ENCODE results near the gene ADAM12. TPM values are rescaled to one million over a fixed set of nuclear protein-coding genes. Genes with fewer than 3 reads are reported as not detected.
"Not testable (repeated sequence)": the region's sequence is repeated elsewhere in the genome, so short reads cannot be mapped to it uniquely, and the experiment has no call there.

ADAM12 gene
- total RNA-seq, 1 donor from 2014 or later = 0.35 TPM

DNA sequence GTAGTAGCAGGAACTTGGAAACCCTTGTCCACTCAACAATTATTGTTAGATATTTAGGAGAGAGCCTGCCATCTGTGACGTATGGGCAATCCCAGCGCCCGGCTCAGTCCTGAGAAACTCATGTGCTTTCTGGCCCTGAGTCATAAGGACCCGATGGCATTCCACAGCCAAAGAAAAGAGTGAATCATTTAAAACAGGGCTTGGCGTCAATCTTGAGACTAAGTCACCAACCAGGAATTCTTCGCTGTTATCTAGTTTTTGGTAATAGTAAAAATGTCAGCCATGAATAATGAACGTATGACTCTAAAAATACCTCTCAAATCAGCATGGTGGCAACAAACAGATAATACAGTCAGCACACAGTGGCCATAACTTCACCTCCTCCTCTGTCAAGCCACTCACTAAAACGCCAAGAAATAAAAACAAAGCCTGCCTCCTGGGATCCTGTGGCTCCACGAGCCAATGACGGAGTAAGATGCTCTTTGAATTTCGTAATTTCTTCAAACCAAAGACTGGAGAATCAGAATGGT, 140.8 kb downstream of the ADAM12 start:
- intact Hi-C loops (cut with micrococcal nuclease) = no loop called here
- peak; percentile 78 for ATAC-seq
- peak; percentile 65 for DNase-seq

DNA sequence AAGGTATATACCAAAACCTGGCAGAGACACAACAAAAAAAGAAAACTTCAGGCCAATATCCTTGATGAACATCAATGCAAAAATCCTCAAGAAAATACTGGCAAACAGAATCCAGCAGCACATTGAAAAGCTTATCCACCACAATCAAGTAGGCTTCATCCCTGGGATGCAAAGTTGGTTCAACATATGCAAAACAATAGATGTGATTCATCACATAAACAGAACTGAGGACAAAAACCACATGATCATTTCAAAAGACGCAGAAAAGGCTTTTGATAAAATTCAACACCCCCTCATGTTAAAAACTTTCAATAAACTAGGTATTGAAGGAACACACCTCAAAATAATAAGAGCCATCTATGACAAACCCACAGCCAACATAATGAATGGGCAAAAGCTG, 141.9 kb downstream of the ADAM12 start:
- ATAC-seq; DNase-seq; intact Hi-C loops (cut with micrococcal nuclease): not testable (repeated sequence)

DNA sequence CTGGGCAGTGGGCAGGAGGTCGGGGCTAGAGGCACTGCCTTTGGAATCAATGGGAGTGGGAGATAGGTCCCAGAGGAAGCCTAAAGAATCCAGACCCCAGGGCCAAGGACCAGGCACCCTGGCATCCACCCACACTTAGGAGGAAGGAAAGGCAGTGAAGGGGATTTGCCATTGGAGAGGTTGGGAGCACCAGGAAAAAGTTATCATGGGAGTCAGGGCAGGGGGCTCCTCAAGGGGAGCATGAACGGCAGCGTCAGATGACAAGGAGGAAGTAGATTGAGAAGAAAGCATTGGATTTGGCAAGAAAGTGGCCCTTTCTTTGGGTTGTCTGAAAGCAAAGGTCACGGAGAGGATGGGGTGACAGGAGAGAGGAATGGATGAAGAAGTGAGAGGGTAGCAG, 142.8 kb downstream of the ADAM12 start:
- DNase-seq = no peak
- ATAC-seq = no peak
- intact Hi-C loops (cut with micrococcal nuclease) = no loop called here

DNA sequence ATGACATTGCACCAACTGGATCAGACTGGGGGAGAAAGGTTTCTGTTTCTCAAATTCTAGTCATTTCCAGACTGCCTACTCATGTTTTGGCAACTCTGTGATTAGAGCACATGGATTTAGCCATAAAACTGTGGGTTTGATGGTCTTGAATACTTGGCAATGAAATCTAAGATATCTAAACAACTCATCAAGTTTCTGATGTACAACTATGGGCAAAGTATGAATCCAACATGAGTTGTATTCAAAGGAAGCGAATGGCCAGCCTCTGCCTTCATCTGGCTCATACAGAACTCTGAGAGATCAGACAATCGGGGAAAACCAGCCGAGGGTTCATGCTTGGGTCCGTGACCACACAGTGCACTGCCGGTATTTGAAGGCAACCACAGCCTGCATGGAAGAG, 144.3 kb downstream of the ADAM12 start:
- ATAC-seq (no peak), DNase-seq (no peak)
- intact Hi-C loops (cut with micrococcal nuclease) = no loop called here

DNA sequence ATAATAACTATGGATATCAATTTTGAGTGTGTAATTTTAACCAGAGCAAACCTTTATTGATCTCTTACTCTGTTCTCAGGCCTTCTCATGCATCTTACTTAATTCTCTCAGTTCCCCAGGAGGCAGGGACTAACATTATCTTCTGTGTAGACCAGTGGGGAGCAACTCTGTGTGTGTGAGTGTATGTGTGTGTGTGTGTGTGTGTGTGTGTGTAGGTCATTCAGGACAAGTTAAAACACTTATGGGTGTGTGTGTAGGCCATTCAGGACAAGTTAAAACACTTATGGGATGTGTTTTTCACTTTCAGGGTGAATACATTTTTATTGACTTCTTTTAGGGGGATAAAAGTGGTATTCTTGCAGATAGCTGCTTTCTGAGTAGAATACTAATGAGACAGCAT, 145.0 kb downstream of the ADAM12 start:
- no peak for ATAC-seq
- no peak for DNase-seq
- intact Hi-C loops (cut with micrococcal nuclease) = no loop called here

DNA sequence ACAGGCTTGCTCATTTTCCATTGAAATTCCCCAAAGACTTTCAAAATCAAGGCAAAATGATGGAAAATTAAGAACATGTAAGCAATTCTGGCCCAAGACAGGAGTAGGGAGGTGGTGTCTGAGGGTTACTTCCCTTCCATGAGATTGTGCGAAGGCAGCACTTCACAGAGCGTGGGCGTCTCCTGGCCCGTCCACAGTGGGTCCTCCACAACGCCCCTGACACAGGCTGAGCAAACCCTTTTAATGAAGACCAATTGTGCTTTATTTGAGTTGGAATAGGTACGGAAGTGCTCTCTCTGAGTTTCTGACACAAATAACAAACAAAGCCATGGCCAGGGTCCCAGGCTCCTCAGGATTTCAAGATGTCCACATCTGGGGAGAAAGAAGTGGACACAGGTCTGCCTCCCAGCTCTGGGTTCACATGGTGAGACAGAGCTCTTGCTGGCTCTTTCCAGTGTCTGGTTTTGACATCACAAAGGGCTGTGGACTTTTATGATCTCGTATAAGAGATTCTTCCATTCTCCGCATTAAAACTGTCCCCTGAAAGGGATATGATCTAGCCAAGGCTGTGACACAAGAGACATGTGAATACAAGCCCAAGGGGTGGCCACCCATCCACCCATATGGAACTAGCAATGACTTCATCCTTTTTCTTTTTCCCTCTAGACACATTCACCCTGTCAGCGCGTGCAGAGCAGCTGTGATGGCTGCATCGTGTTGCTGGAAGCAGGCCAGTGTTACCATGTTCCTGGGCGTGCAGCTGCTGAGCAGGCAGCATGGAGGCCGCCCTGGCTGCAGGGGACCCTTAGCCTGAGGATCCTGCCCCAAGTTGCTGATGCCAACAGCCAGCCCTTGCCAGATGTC, 145.6 kb downstream of the ADAM12 start:
- peak; percentile 79 for ATAC-seq
- intact Hi-C loops (cut with micrococcal nuclease) = no loop called here

DNA sequence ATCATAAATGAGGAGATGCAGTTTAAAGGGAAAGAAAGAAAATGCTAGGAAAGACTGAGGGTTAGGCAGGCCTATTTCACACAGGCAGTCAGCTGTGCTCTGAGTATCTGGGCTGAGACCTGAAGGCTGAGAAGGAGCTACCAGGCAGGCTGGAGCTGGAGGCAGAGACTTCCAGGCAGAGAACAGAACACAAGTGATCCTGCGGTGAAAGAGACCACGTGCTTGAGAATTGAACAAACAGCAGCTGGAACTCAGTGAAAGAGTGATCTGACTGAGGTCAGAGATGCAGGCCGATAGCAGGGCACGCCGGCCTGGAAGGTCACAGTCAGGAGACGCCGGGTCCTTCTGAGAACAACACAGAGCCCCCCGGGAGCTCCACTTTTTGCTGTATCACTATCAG, 147.8 kb downstream of the ADAM12 start:
- ATAC-seq (peak; percentile 34), DNase-seq (no peak)
- intact Hi-C loops (cut with micrococcal nuclease) = no loop called here

More for the DNA sequence above, 145.6 kb downstream of the ADAM12 start:
- peak; percentile 80 for DNase-seq

DNA sequence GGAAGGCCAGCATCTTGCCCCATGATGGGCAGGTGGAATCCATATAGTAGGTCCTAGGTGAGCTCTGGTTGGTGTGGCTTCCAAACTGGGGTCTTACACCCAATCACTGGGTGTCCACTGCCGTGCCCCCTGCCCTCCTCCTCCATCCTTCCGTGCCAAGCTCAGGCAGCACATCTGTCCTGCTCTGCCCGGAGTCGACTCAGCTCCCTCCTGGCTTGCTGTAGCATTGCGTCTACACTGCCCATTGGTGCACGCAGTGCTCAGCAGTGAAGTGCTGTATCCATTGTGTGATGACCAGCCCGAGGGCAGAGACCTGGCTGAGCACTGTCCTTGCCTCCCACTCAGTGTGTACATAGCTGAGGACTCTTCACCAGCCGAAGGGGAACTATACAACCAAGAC, 148.4 kb downstream of the ADAM12 start:
- intact Hi-C loops (cut with micrococcal nuclease) = no loop called here
- ATAC-seq (no peak), DNase-seq (no peak)

DNA sequence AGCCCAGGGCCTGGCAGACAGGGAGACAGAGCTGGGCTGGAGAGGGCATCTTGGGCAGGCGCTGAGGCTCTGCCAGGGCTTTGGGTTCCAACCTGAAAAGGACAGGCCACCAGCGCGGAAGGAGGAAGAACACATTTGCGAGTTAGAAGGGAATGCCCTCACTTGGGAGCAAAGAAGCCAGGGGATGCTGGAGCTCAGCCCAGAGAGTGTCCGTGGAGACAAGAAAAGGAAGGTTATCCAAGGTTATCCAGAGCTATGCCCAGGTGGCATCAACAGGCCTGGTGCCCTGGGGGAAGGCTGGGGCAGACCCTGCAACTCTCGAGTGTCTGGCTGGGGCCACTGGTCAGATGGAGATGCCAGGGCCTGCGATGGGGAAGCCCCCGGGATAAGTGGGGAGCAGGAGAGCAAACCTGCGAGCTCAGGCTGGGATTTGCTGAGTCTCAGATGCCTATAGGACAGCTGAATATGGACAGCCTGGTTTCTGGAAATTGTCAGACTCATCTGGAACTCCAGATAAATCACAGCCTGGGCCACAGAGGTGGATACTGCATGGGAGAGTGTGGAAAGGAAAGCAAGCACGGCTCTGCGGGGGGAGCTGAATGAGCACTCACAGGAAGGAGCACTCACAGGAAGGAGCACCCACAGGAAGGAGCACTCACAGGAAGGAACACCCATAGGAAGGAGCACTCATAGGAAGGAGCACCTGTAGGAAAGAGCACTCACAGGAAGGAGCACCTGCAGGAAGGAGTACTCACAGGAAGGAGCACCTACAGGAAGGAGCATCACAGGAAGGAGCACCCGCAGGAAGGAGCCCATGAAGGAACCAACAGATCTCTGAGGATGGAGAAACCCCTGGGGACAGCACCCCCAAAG, 152.1 kb downstream of the ADAM12 start:
- no peak for DNase-seq
- intact Hi-C loops (cut with micrococcal nuclease) = no loop called here
- ATAC-seq = no peak

DNA sequence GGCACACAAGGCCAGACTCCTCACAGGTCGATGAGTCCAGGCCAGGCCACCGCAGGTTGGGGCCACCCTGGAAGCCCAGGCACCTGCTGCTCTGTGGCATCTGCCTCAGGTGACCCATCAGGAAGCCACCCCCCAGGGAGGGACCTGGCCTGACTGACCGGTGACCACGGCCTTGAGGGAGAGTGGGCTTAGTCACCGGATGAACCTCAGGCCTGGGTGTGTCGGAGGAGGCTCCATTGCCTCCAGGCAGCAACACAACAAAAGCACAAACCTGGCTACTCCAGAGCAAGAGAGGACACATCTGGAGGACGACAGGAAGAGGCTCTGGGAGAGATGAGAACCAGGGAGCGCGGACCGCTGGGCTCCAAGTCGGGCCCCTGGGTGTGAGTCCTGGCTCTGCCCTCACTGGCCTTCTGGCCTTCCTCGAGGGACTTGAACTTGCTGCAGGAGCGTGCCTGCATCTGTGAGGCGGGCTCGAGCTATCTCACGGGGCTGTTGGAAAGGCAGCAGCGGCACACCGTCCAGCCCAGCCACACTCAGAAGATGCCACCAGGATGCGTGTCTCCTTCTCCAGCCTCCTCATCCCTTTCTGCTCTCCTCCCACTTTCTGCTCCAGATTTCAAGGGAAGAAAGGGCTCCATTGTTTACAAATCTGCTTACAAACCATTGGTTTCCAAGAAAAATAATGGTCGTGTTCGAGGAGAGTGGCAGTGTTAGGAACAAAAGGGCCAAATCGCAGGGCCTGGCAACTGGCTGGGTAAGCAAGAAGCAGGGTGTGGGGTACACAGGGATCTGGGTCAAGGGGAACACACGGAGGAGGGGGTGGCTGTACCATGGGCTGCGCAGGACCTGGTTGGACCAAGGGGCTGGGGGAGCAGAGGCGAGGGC, 152.9 kb downstream of the ADAM12 start:
- ATAC-seq = peak; percentile 30
- intact Hi-C loops (cut with micrococcal nuclease) = no loop called here
- DNase-seq = no peak

DNA sequence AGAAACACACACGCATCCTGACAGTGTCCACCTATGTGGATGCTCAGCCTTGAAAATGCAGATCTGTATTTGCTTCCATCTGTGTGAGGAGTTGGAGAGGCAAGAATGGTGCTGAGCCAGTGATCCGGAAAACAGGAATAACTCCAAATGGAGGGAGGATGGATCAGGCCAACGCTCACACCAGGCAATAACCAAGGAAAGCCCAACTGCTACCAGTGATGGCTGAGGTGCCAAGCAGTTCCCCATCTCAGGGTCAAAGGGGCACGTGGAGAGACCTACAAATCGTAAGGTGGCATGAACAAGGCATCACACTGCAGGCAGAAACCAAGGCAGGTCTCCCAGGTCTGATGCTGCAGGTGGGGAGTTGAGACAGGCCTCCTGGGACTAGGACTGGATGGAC, 153.6 kb downstream of the ADAM12 start:
- intact Hi-C loops (cut with micrococcal nuclease) = no loop called here
- DNase-seq (no peak), ATAC-seq (no peak)

DNA sequence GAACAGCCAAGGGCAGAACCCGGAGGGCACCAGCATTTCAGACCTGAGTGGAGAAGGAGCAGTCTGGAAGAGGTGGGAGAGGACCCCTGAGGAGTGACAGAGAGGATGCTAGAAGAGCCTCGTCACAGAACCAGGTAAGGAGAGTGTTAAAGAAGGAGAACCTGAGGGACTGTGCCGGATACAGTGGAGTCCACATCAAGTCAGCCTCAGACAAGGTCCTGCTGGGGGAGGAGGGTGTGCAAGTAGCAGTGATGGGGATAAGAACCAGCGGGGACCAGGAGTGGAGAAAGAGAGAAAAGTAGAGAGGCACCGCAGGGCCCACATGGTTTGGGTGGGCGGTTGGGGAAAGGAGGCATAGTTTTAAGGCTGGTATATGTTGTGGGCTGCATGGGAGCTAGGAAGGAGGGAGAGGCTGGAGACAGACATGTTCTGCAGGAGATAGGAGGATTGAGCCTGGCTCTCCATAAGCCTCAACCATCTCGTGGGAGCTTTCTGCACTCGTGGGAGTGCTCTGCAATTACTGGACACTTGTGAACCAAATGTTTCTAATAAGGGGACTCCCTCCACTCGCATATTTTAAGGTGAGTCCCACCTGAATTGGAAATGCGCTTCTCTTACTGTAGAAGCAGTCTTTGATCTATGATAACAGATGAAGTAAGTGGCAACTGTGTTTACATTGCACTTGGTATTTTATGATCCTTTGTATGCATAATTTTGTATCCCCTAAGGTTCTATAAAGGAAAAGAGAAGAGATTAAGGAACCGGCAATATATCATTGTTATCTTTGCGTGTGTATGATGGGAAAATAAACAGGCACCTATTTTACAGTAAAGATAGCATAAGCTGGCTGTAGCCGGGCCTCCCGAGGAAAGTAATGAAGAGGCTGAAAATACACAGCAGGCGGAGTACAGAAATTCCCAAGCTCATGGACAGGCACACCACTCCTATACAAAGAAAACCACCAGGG, 154.8 kb downstream of the ADAM12 start:
- ATAC-seq = no peak
- DNase-seq = no peak
- intact Hi-C loops (cut with micrococcal nuclease) = no loop called here

DNA sequence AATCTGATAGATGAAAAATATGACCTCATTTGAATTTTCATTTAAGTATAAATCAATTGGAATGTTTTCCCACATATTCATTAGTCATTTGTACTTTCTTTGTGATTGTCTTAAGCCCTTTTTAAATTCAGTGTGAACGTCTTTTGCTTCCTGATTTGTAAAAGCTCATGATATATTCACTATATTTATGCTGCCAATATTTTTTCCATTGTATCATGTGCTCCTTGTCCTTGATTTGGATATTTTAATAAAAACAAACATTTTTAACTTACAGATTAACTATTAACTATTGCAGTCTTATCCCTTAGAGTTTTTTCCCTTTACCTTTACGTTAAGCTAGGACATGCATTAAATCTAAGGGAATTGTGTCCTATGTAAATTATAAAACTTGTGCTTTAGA, 157.7 kb downstream of the ADAM12 start:
- intact Hi-C loops (cut with micrococcal nuclease) = no loop called here
- ATAC-seq = no peak
- DNase-seq = no peak

DNA sequence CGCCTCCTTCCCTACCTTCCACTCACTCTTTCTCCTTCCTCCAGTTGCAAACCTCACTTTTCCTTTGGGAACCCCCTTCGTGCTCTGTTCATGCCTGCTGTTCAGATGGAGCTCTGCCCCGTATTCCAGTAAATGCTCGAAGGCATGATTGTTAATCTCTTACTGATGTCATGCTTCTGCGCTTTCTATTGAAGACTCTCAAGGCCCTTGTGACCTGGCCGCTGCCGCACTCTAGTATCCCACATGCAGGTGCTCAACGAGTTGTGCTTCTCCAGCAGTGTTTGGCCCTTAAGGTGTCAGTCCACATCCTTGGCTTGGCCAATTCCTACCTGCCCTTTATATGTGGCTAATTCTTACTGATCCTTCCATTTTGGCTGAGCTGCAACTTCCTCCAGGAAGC, 158.6 kb downstream of the ADAM12 start:
- ATAC-seq = no peak
- no peak for DNase-seq
- intact Hi-C loops (cut with micrococcal nuclease) = no loop called here

DNA sequence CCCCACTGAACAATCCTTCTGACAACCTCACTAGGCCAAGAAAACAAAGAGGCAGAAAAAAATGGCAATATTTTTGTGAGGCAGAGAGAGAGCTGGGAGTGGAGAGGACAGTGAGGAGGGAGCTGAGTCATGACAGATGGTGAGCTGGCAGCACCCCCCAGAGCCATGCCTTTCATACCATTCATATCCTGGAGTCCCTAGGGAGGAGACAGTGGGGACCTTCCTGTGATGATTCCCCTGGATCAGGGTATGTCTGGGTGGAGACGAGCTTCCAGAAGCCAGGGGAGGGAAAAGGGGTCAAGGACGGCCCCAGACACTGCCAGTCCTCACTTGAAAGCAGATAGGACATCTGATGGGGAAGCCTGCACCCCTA, 160.5 kb downstream of the ADAM12 start:
- intact Hi-C loops (cut with micrococcal nuclease) = no loop called here
- DNase-seq (no peak), ATAC-seq (no peak)

DNA sequence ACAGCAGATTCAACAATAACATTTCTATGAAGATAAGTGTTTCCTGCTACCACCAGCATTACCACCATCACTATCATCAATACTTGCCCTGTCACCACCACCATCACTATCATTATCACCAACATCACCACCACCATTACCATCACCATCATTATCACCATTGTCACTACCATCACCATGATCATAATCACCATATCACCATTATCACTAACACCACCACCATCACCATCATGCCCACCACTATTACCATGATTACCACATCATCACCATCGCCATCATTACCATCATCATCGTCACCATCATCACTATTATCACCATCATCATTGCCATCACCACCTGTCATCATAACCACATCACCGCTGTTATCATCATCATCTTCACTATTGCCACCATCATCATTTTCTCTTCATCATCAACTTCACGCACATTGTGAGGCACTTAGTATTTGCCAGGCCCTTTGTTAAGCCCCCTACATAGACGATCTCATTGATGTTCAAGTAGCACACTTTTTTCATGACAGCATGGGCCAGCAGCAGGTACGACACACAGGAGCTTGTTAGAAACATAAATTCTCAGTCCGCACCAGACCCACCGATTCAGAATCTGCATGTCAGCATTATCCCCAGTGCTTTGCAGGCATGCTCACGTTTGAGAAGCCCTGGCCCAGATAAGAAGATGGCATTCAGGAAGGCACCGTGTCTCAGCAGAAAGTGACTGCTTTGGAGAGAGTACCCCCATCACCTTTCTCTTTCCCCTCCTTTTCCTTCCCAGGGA, 161.1 kb downstream of the ADAM12 start:
- DNase-seq (no peak), ATAC-seq (no peak)
- intact Hi-C loops (cut with micrococcal nuclease) = no loop called here

DNA sequence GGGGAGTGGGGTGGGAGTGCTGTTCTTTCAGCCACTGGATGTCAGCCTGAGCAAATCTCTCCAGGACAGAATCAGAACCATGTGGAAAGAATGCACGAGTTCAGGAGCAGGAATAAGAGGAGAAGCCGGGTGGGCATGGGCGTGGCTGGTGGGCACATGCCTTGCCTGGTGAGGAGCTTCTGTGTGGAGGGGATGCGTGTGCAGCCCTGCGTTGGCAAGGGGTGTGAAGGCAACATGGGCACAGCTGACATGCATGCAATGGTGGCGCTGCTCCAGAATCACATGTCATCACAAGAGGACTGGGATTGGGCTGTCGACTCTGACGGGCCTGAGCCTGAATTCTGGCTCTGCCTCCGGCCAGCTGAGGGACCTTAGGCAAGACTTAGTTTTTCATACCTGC, 162.1 kb downstream of the ADAM12 start:
- intact Hi-C loops (cut with micrococcal nuclease) = no loop called here
- no peak for ATAC-seq
- no peak for DNase-seq

DNA sequence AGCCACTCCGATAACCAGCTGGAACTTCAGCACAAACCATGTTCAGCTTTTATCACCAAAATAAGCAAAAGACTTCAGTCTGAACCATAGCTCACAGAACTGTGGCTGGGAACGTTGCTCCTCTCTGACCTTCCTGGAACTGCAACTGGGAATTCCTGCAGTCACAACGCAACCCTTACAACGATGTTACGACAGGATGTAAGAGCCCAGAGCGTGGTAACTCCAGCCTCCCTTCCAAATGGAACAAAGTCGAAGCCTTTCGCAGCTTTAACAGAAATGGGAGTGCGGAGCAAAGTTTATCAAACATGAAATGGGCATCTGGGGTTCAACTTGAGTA, 162.6 kb downstream of the ADAM12 start:
- ATAC-seq (peak; percentile 69), DNase-seq (no peak)
- intact Hi-C loops (cut with micrococcal nuclease) = no loop called here

All from left ventricle myocardium superior (tissue), 1 donor.